Neural crest cell (in vitro differentiated cells): ENCODE results near the gene MAP4K1. TPM values are rescaled to one million over a fixed set of nuclear protein-coding genes. Genes with fewer than 3 reads are reported as not detected.
"Not testable (repeated sequence)": the region's sequence is repeated elsewhere in the genome, so short reads cannot be mapped to it uniquely, and the experiment has no call there.

Experiments
- DNase-seq: peaks from one replicate; pipeline ENCODE4 v3.0.0; 2021; ENCODE audit warnings: low read depth, mixed read lengths, low spot score
- H3K27ac Mint-ChIP-seq: one replicate; pipeline ENCODE4 v1.8.0; 2021; ENCODE audit warnings: mild to moderate bottlenecking, mixed read lengths; ENCODE audit not compliant: unreplicated experiment
- H3K27me3 Mint-ChIP-seq: 2 replicates; pipeline ENCODE4 v1.8.0; 2021; ENCODE audit warnings: low read depth, mild to moderate bottlenecking, mixed read lengths
- H3K36me3 Mint-ChIP-seq: 2 replicates; pipeline ENCODE4 v1.8.0; 2021; ENCODE audit warnings: low read depth, mild to moderate bottlenecking, mixed read lengths
- H3K4me1 Mint-ChIP-seq: 2 replicates; pipeline ENCODE4 v1.8.0; 2021; ENCODE audit warnings: mixed read lengths
- H3K4me3 Mint-ChIP-seq: one replicate; pipeline ENCODE4 v1.8.0; 2021; ENCODE audit warnings: mild to moderate bottlenecking, mixed read lengths
- H3K9me3 Mint-ChIP-seq: 2 replicates; pipeline ENCODE4 v1.8.0; 2021; ENCODE audit warnings: mixed read lengths
- total RNA-seq: library from RNA; stranded (reverse); gene quantifications from 2 replicates; pipeline ENCODE4 v1.2.1, GENCODE V29; 2021
- TF ChIP-seq, protein P1 (sequence below): fragments of 200-600 bp; sonication (generic); conservative IDR thresholded peaks from 2 replicates; pipeline ENCODE4 v1.5.0; 2021; ENCODE audit warnings: antibody characterized with exemption, mild to moderate bottlenecking

Gene MAP4K1
- total RNA-seq, 1 donor from 2014 or later = 3.4 TPM

DNA sequence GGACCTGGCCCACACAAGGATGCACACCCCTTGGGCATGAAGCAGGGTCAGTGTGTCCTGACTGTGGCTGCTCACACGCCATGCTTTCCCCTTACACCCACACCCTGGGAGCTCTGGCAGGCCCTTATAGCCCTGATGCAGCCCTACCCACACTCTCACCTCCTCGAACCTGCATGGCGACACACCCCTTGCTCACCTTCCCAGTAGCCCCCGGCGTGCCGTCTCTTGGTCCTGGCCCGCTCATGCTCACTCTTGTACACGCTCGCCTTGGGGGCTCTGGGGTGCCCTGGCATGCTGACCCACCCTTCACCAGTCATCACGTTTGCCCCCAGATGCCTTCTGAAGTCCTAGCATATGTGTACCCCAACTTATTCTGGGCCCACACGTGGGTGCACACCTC lies 56.1 kb downstream of the MAP4K1 start:
- TF ChIP-seq, protein P1, sequence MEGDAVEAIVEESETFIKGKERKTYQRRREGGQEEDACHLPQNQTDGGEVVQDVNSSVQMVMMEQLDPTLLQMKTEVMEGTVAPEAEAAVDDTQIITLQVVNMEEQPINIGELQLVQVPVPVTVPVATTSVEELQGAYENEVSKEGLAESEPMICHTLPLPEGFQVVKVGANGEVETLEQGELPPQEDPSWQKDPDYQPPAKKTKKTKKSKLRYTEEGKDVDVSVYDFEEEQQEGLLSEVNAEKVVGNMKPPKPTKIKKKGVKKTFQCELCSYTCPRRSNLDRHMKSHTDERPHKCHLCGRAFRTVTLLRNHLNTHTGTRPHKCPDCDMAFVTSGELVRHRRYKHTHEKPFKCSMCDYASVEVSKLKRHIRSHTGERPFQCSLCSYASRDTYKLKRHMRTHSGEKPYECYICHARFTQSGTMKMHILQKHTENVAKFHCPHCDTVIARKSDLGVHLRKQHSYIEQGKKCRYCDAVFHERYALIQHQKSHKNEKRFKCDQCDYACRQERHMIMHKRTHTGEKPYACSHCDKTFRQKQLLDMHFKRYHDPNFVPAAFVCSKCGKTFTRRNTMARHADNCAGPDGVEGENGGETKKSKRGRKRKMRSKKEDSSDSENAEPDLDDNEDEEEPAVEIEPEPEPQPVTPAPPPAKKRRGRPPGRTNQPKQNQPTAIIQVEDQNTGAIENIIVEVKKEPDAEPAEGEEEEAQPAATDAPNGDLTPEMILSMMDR = no peak
- no peaks in the 10 kb centered on the region for H3K4me1 Mint-ChIP-seq
- no peaks in the 10 kb centered on the region for H3K9me3 Mint-ChIP-seq
- no peak overlapping the region for H3K27ac Mint-ChIP-seq
- H3K4me3 Mint-ChIP-seq = no peak overlapping the region
- no peak for DNase-seq
- H3K36me3 Mint-ChIP-seq = no peaks in the 10 kb centered on the region
- peaks cover 3% of the 10 kb centered on the region for H3K27me3 Mint-ChIP-seq

DNA sequence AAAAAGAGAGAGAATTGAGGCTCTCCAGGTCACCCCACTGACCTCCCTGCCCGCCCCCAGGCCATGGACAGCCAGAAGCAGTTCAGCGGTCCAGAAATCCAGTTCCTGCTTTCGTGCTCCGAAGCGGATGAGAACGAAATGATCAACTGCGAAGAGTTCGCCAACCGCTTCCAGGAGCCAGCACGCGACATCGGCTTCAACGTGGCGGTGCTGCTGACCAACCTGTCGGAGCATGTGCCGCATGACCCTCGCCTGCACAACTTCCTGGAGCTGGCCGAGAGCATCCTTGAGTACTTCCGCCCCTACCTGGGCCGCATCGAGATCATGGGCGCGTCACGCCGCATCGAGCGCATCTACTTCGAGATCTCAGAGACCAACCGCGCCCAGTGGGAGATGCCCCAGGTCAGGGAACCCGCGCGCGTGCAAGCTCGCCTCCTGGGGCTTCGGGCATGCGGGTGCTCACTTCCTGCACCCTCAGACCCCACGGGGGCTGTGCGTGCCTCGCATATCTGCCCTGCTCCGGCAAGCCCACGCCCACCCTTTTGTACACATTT lies 56.6 kb downstream of the MAP4K1 start:
- no peaks in the 10 kb centered on the region for H3K36me3 Mint-ChIP-seq
- H3K4me1 Mint-ChIP-seq = no peaks in the 10 kb centered on the region
- H3K4me3 Mint-ChIP-seq = no peak overlapping the region
- DNase-seq = no peak
- TF ChIP-seq, protein P1 = no peak
- H3K27ac Mint-ChIP-seq = no peak overlapping the region
- no peaks in the 10 kb centered on the region for H3K9me3 Mint-ChIP-seq
- H3K27me3 Mint-ChIP-seq = peaks cover 3% of the 10 kb centered on the region

DNA sequence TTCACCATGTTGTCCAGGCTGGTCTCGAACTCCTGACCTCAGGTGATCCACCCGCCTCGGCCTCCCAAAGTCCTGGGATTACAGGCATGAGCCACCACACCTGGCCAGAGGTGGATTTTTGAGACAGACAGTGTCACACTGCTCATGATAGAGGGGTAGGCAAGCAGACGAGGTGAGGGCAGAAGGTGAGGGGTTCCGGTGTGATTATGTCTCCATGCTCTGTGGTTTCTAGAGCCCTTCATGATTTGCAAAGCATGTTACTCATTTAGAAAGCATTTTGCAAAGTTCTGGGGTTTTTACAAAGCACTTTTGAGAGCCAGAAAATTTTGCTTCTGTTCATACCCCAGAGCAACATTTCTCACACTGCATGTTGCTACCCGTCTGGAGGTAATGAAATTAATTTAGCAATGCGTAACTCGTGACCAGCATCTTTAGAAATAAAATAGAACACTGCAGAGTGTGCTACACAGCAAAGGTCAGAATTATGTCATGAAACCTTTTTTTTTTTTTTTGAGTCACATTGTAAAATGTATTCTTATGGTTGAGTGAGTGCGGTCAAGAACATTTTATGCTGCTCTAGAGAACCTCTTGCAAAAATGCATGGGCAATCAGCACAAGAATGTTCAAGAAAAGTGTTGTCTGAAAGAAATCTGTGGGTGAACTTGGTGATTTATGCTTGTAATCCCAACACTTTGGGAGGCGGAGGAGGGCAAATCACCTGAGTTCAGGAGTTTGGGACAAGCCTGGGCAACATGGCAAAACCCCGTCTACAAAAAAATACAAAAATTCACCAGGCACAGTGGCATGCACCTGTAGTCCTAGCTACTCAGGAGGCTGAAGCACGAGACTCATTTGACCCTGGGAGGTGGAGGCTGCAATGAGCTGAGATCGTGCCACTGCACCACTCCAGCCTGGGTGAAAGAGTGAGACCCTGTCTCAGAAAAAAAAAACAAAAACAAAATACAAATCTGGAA lies 58.0 kb downstream of the MAP4K1 start:
- H3K9me3 Mint-ChIP-seq = no peaks in the 10 kb centered on the region
- TF ChIP-seq, protein P1 = no peak

DNA sequence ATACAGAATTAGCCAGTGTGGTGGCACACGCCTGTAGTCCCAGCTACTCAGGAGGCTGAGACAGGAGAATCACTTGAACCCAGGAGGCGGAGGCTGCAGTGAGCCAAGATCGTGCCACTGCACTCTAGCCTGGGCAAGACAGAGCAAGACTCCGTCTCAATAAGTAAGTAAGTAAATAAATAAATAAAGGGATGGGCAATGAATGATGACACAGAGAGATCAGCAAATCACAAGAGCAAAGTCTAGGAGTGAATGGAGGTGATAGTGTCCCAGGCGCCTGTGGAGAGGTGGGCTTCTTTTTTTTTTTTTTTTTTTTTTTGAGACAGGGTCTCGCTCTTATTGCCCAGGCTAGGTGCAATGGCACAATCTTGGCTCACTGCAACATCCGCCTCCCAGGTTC lies 58.8 kb downstream of the MAP4K1 start:
- H3K4me1 Mint-ChIP-seq, H3K4me3 Mint-ChIP-seq, H3K27me3 Mint-ChIP-seq, H3K36me3 Mint-ChIP-seq, H3K9me3 Mint-ChIP-seq, DNase-seq, H3K27ac Mint-ChIP-seq: not testable (repeated sequence)

More for the DNA sequence above, 58.0 kb downstream of the MAP4K1 start:
- Mint-ChIP-seq H3K4me1 (no peaks in the 10 kb centered on the region), H3K4me3 (no peak overlapping the region), H3K27ac (no peak overlapping the region), H3K36me3 (no peaks in the 10 kb centered on the region), H3K27me3 (peaks cover 6% of the 10 kb centered on the region)
- no peak for DNase-seq

DNA sequence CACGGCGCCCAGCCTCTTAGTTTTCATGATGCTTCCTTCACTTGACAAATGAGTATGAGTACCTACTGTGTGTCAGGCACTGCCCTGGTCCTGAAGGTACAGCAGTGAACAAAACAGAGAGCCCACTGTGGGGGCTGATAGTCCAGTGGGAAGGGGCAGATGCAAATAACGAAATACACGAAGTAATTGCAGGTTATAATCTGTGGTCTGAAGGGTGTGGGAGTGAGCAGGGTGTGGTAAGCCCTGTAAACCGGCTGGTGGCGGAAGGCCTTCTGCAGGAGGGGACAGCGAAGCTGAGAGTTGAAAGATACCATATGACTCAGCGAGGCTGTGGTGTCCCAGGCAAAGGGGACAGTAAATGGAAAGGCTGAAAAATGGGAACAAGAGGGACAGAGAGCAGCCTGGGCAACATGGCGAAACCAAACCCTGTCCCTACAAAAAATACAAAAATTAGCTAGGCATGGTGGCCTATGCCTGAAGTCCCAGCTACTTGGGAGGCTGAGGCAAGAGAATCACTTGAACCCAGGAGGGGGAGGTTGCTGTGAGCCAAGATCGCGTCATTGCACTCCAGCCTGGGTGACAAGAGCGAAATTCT lies 60.5 kb downstream of the MAP4K1 start:
- Mint-ChIP-seq H3K27ac (no peak overlapping the region), H3K4me1 (no peaks in the 10 kb centered on the region)

More for the DNA sequence above, 60.5 kb downstream of the MAP4K1 start:
- H3K4me3 Mint-ChIP-seq = no peak overlapping the region
- TF ChIP-seq, protein P1 = no peak
- DNase-seq = no peak
- H3K36me3 Mint-ChIP-seq = no peaks in the 10 kb centered on the region
- no peaks in the 10 kb centered on the region for H3K9me3 Mint-ChIP-seq
- peaks cover 6% of the 10 kb centered on the region for H3K27me3 Mint-ChIP-seq
